Measurements from ENCODE around the gene RBBP8NL. TPM values are rescaled to one million over a fixed set of nuclear protein-coding genes. Genes with fewer than 3 reads are reported as not detected.

RBBP8NL gene, protein sequence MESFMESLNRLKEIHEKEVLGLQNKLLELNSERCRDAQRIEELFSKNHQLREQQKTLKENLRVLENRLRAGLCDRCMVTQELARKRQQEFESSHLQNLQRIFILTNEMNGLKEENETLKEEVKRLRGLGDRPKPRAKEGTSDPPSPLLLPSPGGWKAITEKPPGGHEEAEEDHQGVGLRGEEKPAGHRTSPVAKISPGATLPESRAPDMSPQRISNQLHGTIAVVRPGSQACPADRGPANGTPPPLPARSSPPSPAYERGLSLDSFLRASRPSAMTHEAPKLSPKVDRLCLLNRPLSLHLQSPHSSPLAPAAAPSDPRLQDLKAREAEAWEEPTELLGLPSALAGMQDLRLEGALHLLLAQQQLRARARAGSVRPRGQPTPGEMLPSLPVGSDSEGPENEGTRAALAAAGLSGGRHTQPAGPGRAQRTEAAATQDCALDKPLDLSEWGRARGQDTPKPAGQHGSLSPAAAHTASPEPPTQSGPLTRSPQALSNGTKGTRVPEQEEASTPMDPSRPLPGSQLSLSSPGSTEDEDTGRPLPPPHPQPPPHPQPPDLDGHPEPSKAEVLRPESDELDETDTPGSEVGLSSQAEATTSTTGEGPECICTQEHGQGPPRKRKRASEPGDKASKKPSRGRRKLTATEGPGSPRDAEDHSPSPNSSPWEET
- 1 to 10 TPM; 1.1 to 6.0 (median 4.6) TPM for total RNA-seq

GRCh38 chr20:62427172-62428001 lies at the start of gene RBBP8NL:
TSS of gene RBBP8NL (minus strand) at chr20:62427539. CDS start at chr20:62419647, 7,892 bp downstream.
- TF ChIP-seq, protein P1, sequence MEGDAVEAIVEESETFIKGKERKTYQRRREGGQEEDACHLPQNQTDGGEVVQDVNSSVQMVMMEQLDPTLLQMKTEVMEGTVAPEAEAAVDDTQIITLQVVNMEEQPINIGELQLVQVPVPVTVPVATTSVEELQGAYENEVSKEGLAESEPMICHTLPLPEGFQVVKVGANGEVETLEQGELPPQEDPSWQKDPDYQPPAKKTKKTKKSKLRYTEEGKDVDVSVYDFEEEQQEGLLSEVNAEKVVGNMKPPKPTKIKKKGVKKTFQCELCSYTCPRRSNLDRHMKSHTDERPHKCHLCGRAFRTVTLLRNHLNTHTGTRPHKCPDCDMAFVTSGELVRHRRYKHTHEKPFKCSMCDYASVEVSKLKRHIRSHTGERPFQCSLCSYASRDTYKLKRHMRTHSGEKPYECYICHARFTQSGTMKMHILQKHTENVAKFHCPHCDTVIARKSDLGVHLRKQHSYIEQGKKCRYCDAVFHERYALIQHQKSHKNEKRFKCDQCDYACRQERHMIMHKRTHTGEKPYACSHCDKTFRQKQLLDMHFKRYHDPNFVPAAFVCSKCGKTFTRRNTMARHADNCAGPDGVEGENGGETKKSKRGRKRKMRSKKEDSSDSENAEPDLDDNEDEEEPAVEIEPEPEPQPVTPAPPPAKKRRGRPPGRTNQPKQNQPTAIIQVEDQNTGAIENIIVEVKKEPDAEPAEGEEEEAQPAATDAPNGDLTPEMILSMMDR (IDR thresholded peaks at IDR 0.05): peak in 4 of 6 experiments; percentile 34 to 50 (median 44)
- TF ChIP-seq POLR2A (IDR thresholded peaks at IDR 0.05): no peak
- H3K9me3 ChIP-seq: no peaks in the 10 kb centered on the region
- peaks cover 39 to 51% of the 10 kb centered on the region in 2 donors for H3K4me1 ChIP-seq
- WGBS, 2 donors: 33 to 35% methylated on average over 17 to 24 of the region's 28 CpGs
- H3K4me3 ChIP-seq (replicated peaks in 1 of 3): no peak within 1 kb of the TSS
- intact Hi-C loops (cut with DNase I): no loop called here
- no peaks in the 10 kb centered on the region for H3K27me3 ChIP-seq
- H3K36me3 ChIP-seq: no peaks in the 10 kb centered on the region
- peak within 1 kb of the TSS; percentile 73 to 87 (median 81) for H3K27ac ChIP-seq
- DNase-seq: peak; percentile 97 to 98

- no peak for TF ChIP-seq POLR2A (IDR thresholded peaks at IDR 0.05)
- TF ChIP-seq, protein P1 (IDR thresholded peaks at IDR 0.05): no peak
- Histone ChIP-seq H3K36me3 (no peaks in the 10 kb centered on the region), H3K4me3 (replicated peaks in 1 of 3) (peak overlapping the region in 1 of 3 donors; percentile 24), H3K27ac (no peak overlapping the region), H3K9me3 (no peaks in the 10 kb centered on the region), H3K27me3 (peaks cover 12% of the 10 kb centered on the region), H3K4me1 (peaks cover 7 to 17% of the 10 kb centered on the region in 2 donors)
- intact Hi-C loops (cut with DNase I): no loop called here
- 7 to 8% methylated on average over 16 to 19 of the region's 82 CpGs for WGBS, 2 donors
- peak; percentile 19 to 31 for DNase-seq
These were observed 48.9 kb upstream of the RBBP8NL start for GRCh38 chr20:62476056-62476838.

DNA sequence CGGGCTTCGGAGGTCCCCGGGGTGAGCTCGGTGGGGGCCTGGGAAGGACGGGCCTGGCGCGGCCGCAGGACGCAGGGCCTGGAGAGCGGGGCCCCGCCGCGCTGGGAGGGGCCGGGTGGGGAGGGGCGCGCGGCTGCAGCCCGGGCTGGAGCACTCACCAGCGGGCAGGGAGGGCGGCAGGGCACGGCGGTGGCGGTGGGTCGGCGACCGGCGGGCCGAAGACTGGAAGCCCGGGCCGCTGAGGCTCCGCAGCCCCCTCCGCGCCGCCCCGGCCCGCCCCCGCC lies 48.4 kb upstream of the RBBP8NL start, which contains the start of gene GATA5:
Gene GATA5 (minus strand): TSS at position 224 of the 284 bp plus-strand sequence. CDS start 474 bp downstream, outside the sequence.
- no peak for TF ChIP-seq POLR2A (IDR thresholded peaks at IDR 0.05)
- TF ChIP-seq, protein P1 (IDR thresholded peaks at IDR 0.05): no peak
- 0% methylated on average over 14 of the region's 37 CpGs; no CpG with 5 or more reads in 1 of the 2 donors for WGBS, 2 donors
- no peak within 1 kb of the TSS for H3K27ac ChIP-seq

DNA sequence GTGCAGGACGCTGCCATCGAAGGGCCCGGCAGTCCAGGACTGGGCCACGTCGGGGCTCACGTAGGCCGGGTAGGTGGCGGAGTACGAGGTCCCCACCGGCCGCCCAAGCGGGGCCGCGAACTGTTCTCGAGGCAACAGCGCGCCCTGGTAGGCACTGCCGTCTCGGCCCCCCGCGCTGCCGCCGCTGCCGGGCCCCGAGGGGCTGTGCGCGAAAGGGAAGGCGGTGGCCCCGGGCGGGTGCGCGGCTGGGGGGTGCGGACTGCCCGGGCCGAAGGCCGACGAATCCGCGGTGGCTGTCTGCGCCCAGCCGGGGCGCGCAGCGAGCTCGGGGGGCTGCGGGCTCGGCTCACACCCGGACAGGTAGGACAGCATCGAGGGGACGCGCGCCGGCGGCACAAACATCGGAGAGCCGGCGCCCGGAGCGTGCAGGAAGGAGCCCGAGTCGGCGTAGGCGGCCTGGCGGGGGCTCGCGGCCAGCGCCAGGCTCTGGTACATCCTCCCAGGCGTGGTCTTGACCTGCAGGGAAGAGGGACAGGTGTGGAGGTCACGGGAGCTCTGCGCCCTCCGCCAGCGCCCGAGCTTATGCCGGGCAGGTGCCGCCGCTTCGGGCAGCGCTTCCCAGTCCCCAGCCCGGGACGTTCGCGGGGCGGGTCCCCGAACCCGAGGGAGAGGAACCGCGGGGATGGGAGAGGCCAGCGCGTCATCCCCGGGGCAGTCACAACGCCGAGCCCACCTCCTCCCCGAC lies 47.9 kb upstream of the RBBP8NL start:
- H3K27ac ChIP-seq: no peak overlapping the region
- TF ChIP-seq, protein P1 (IDR thresholded peaks at IDR 0.05): no peak
- no peak for TF ChIP-seq POLR2A (IDR thresholded peaks at IDR 0.05)
- H3K27me3 ChIP-seq: peaks cover 12% of the 10 kb centered on the region
- no peaks in the 10 kb centered on the region for H3K36me3 ChIP-seq
- intact Hi-C loops (cut with DNase I): no loop called here
- H3K4me3 ChIP-seq (replicated peaks in 1 of 3): peak overlapping the region in 1 of 3 donors; percentile 27
- no peaks in the 10 kb centered on the region for H3K9me3 ChIP-seq
- peaks cover 7 to 17% of the 10 kb centered on the region in 2 donors for H3K4me1 ChIP-seq
- 7% methylated on average over 15 of the region's 93 CpGs; no CpG with 5 or more reads in 1 of the 2 donors for WGBS, 2 donors
- DNase-seq: no peak

More for the DNA sequence above, 48.4 kb upstream of the RBBP8NL start, which contains the start of gene GATA5:
- DNase-seq: no peak
- no peaks in the 10 kb centered on the region for H3K9me3 ChIP-seq
- H3K36me3 ChIP-seq: no peaks in the 10 kb centered on the region
- H3K4me1 ChIP-seq: peaks cover 7 to 17% of the 10 kb centered on the region in 2 donors
- intact Hi-C loops (cut with DNase I): no loop called here
- H3K27me3 ChIP-seq: peaks cover 12% of the 10 kb centered on the region
- H3K4me3 ChIP-seq (replicated peaks in 1 of 3): peak within 1 kb of the TSS in 1 of 3 donors; percentile 27
